T-helper 9 cell (primary cell): ENCODE measurements around the gene TNNC2.
"Not testable (repeated sequence)": the region's sequence is repeated elsewhere in the genome, so short reads cannot be mapped to it uniquely, and the experiment has no call there.

Source experiments
- DNase-seq: peaks from one replicate; pipeline ENCODE4 v3.0.0-alpha.2; 2020

Gene TNNC2

GRCh38 chr20:45848421-45848820, 21.3 kb upstream of the TNNC2 start:
- no peak for DNase-seq

GRCh38 chr20:45845452-45845851, 18.3 kb upstream of the TNNC2 start:
- DNase-seq: no peak

DNA sequence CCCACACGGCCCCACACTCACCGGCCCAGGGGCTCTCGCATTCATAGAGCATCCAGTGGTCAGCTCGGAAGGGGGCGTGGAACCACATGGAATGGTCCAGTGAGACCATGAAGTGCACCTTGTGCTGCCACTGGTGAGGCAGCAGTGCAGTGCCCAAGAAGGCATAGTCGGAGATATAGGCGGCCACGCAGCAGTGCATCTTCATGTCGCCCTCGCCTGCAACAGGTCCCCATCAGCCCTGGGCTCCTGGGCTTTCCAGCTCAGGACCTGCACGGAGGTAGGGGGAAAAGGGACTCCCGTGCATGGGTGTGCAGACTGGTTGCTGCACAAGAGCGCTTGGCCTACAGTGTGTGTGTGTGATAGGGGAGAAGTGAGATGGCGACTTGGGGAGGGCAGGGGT, 16.4 kb upstream of the TNNC2 start:
- no peak for DNase-seq

DNA sequence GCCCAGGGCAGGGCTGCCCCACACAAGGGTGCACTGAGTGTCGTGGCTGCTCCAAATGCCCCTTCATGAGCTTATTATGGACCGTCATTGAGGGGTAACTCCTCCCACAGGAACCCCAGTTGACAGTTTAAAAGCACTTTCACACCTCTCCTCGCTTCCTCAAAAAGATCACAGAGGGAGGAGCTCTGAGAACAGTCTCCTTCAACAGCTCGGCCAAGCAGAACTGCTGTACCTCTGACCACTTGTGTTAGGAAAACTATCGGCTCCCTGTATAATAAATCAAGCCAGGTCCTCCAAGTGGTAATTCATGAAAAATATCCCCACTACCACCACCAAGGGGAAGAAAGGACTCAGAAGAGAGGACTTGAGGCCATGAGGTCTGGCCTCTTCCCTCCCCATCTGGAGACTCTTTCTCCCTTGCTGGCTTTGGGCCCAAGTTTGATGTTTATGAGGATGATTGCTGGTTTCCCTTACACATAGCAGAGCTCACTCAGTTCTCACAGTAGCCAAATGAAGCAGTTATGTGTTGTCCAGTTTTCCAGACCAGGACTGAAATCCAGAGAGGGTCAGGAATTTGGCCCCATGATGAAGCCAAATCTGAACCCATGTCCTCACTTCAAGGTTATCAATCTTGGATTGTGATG, 15.2 kb upstream of the TNNC2 start:
- no peak for DNase-seq

DNA sequence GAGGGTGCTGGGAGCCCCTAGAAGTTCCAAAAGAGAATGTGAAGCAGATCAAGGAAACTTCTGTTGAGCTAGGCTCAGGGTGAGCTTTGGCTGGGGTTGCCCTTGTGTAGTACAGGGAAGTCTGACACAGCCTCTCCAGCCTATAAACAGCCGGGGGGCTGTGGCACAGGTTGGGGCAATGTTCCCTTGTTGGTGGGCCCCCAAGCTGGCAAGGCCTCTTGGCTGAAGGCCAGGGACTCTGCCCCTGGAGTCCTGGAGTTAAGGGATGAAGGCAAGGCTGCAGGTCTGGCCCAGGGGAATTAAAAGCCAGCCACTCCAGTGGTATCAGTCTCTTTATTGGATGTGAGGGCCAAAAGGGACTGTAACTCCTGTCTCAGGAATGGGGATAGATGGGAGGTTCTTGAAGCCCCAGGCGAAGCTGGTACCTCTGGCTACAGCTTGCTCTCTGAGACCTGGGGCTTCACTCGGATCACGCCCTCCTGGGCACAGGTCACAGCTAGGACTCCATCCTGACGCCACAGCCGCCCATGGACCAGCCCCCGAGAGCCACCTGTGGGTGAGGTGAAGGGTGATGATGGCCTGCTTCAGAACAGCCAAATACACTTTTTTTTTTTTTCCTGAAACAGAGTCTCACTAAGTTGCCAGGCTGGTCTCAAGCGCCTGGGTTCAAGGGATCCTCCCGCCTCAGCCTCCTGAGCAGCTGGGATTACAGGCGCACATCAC, 14.5 kb upstream of the TNNC2 start:
- no peak for DNase-seq

DNA sequence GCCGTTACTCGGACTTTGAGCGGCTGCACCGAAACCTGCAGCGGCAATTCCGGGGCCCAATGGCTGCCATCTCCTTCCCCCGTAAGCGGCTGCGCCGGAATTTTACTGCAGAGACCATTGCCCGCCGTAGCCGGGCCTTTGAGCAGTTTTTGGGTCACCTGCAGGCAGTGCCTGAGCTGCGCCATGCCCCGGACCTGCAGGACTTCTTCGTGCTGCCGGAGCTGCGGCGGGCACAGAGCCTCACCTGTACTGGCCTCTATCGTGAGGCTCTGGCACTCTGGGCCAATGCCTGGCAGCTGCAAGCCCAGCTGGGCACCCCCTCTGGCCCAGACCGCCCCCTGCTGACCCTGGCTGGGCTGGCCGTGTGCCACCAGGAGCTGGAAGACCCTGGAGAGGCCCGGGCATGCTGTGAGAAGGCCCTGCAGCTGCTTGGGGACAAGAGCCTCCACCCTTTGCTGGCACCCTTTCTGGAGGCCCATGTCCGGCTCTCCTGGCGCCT, 13.6 kb upstream of the TNNC2 start:
- no peak for DNase-seq

DNA sequence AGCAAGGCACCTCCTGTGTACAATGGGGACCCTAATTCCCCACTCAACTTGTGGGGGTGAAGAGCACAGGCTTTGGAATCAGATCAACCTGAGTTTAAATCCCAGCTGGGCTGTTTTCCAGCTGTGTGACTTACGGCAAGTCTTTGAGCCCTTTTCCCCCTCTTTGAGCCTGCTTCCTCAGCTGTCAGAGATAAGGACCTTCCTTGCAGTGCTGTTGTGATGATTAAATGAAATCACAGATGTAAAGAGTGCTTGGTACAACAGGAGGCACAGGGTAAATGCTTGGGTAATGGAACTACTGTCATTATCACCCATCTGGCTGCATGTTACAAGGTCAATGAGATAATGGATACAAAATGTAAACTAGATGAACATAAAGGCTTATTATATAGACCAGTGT, 9.7 kb upstream of the TNNC2 start:
- DNase-seq: no peak

GRCh38 chr20:45835825-45836224, 8.7 kb upstream of the TNNC2 start:
- no peak for DNase-seq

GRCh38 chr20:45835329-45835765, 8.2 kb upstream of the TNNC2 start:
- no peak for DNase-seq

DNA sequence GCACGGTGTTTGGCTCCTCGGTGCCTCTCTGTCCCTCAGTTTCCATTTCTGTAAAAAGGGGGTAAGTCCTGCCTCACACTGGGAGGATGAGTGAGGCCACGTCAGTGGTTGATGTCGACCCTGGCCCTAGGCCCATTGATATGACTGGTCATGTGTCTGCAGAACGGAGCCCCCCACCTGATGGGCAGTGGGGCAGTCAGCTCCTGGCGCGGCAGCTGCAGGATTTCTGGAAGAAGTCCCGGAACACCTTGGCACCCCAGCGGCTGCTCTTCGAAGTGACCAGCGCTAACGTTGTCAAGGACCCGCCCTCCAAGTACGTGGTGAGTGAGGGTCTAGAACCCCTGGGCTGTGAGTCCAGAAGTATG, 7.7 kb upstream of the TNNC2 start:
- no peak for DNase-seq

DNA sequence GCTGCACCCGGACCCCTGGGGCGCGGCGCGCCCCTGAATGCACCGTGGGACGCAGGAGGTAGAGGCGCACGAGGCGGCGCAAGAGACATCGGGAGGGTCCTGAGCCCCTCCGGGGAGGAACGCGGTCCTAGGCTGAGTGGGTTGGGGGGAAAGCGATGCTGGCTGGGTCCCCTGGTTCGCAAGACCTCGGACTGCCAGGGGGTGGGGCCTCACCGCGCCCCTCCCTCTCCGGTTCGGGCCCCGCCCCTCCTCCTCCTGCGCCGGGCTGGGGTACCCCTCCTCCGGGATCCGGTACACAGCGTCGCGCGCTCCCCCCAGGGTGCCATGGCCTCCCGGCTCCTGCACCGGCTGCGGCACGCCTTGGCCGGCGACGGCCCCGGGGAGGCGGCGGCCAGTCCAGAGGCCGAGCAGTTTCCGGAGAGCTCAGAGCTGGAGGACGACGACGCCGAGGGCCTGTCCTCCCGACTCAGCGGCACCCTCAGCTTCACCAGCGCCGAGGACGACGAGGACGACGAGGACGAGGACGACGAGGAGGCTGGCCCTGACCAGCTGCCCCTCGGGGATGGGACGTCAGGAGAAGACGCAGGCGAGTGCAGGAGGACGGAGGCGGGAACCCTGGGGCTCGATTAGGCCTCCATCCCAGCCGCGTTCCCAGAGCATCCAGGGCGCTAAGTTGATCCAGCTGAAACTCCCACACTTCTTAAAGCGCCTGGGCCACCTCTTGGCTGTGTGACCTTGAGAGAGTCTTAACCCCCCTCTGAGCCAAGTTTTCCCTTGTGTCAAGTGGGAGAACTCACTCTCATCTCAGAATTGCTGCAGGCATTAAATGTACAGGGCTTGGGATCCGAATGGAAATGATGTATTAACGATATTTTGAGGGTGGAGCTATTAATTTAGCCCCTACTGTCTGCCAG, 7.0 kb upstream of the TNNC2 start:
- DNase-seq: peak; percentile 29

DNA sequence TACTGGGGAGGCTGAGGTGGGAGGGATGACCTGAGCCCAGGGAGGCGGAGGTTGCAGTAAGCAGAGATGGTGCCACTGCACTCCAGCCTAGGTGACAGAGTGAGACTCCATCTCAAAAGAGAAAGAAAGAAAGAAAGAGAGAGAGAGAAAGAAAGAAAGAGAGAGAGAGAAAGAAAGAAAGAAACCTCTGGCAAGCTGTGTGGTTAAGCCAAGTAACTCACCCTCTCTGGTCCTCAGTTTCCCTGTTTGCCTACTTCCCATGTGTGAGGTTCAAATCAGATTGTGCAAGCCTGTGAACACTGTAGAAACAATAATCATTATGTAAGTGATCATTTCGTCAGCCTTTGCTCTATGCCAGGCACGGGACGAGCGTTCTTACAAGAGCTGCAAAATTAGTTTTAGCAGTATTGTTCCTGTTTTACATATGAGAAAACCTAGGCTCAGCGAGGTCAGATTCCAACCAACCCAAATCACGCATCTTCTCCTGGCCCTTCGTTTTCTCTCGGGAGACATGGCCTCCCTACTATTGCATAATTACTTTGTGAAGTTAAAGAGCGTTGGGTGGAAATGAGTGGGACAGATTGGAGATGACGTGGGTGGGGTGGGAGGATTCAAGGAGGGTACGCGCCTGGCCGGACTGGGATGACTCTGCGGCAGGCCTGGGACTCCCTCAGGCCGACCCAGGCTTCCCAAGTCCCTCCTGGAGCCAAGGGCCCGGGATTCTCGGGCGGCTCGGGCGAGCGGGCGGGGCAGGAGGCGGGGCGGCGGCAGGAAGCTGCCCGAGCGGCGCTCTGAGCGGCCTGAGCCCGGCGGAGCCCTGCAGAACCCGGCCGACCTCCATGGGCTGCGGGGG, 6.1 kb upstream of the TNNC2 start, which contains the start of gene SNX21:
Gene SNX21, plus strand, starts transcription at position 770 of the 853 bp plus-strand sequence. CDS start 121 bp downstream, outside the sequence.
- no peak for DNase-seq

GRCh38 chr20:45832619-45833018, 5.5 kb upstream of the TNNC2 start:
- DNase-seq: no peak

- DNase-seq: not testable (repeated sequence)
Observed at GRCh38 chr20:45829673-45830106, 2.6 kb upstream of the TNNC2 start.

GRCh38 chr20:45828589-45828988, 1.5 kb upstream of the TNNC2 start:
- DNase-seq: no peak

DNA sequence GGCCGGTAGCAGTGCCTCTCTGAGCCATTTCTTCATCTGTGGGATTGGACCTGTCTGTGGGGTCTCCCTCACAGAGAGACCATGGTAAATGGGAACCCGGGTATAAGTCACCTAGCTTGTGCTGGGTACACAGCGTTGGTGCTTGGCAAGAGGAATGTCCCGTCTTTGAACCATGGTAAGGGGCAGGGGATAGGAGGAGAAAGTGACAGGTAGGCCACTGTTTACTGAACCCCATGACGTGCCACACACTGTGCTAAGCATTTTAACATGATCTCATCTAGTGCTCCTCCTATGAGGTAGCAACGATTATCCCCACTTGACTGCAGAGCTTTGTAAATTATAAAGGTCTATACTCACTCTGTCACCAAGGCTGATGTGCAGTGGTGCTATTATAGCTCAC, 600 bp upstream of the TNNC2 start:
- no peak for DNase-seq

GRCh38 chr20:45826381-45827019, 612 bp downstream of the TNNC2 start:
- no peak for DNase-seq

GRCh38 chr20:45823949-45824835, 2.9 kb downstream of the TNNC2 start:
- DNase-seq: peak; percentile 36

GRCh38 chr20:45822857-45823256, 4.3 kb downstream of the TNNC2 start:
- no peak for DNase-seq

DNA sequence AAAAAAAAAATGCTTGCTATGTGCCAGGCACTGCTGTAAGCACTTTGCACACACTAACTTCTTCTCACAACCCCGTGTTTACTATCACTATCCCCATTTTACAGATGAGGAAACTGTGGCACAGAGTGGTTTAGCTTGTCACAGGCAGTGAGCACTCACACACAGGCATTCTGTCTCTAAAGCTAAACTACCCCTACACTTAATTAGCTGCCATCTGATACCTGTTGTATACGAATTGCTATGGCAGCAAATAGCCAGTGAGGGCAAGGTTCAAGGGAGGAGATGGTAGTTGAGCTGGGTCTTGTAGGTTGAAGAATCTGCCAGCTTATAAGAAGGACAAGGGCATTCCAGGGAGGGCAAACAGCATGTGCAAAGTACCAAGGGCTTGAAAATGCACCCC, 5.2 kb downstream of the TNNC2 start:
- no peak for DNase-seq

DNA sequence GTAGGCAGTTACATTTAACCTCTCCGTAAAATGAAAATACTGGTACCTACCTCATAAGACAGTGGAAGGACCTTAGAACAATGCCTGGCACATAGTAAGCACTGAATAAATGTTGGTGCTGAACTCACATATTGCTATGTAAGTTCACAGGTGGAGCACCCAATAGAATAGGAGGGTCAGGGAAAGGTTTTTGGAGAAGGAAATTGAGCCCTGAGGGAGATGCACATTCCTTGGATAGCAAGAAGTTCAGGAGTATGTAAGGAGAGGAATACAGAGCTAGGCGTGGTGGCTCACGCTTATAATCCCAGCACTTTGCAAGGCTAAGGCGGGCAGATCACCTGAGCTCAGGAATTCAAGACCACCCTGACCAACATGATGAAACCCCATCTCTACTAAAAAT, 7.6 kb downstream of the TNNC2 start:
- no peak for DNase-seq
